ENCODE measurements around the gene JSRP1. TPM values are rescaled to one million over a fixed set of nuclear protein-coding genes. Genes with fewer than 3 reads are reported as not detected.

The JSRP1 gene
- total and polyA plus RNA-seq, 2 of the 8 experiments (the other 6 are each of a cell fraction or from before 2014, with no cell fraction given) = 0.24 to 0.56 TPM

DNA sequence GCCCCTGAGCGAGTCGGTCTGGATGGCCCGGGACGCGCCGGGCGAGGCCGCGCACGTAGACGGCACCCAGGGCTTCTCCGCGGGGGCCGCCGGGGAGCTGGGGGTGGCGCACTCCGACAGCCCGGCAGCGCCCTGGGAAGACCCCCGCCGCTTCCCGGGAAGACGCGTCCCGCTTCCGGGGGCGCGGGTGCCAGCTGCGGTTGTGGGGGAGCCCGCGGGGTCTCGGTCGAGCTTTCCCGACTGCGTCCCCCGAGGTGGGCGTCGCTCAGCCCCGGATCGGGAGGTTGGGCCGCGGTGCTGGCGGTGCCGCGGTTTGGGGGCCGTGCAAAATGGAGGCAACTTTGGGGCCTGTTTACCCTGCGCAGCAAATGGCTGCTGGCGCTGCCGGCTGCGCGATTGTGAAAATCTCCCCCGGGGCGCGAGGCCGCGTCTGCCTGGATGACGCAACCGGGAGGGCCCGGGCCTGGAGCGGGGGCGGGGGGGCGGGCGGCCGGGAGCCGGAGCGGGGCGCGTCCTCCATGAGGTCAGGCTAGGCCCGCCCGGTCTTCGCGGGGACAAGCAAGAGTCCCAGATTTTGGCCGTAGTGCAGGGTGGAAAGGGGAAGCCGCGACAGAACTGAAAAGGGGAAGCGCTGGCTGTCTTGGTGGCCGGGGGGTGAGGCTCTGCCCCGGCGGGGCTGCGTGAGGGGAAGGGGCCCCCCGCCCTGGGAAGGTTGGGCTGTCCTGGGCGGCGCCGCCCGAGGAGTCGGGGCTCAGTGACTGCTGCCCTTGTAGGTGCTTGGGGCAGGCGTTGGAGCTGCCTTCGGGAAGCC lies 14.4 kb upstream of the JSRP1 start:
- POLR2A ChIA-PET (ENCODE audit: partially characterized antibody) = interaction anchor here (0.6 to 23.4 kb wide), 34 partner anchors 9 to 333 kb away, joined by 3 to 330 read pairs (median 5); partner anchors contain the start of genes AMH, DOT1L, JSRP1 and PLEKHJ1
- no peaks in the 10 kb centered on the region for H3K9me3 ChIP-seq (ENCODE audit: insufficient read depth in 2 of 2, low read depth in 1 of 2, low read length in 1 of 2)
- no peak overlapping the region for H3K23ac ChIP-seq (ENCODE audit: insufficient read length)
- H4K8ac ChIP-seq (ENCODE audit: extremely low read depth, insufficient read depth, low read length) = peak overlapping the region; percentile 88
- H2BK20ac ChIP-seq (ENCODE audit: low read length) = no peak overlapping the region
- peaks cover 0 to 20% (median 7%) of the 10 kb centered on the region in 4 experiments; a peak in 5 of 7 replicates for H3K4me1 ChIP-seq (replicated peaks in 1 of 4; ENCODE audit: control insufficient read depth in 3 of 4, insufficient read depth in 4 of 4, low read length in 3 of 4)
- peak overlapping the region; percentile 88 to 95 (median 90) for H3K9ac ChIP-seq (replicated peaks in 1 of 4; ENCODE audit: extremely low read depth in 1 of 4, low read depth in 3 of 4, low read length in 3 of 4)
- no peaks in the 10 kb centered on the region for H3K27me3 ChIP-seq (replicated peaks in 1 of 4; ENCODE audit: control insufficient read depth in 3 of 4, extremely low read depth in 1 of 4, insufficient read depth in 3 of 4, low read length in 3 of 4)
- H3K23me2 ChIP-seq (ENCODE audit: low read depth, low read length) = peaks cover 5% of the 10 kb centered on the region; the same call in 1 of the 2 replicates
- no peak overlapping the region for H2BK12ac ChIP-seq (ENCODE audit: low read depth, low read length)
- H3K4me3 ChIP-seq (ENCODE audit: extremely low read depth in 1 of 4, insufficient read depth in 2 of 4, low read depth in 3 of 4, low read length in 4 of 4) = peak overlapping the region; percentile 87 to 100 (median 94)
- H3K18ac ChIP-seq (ENCODE audit: extremely low read depth, low read length) = peak overlapping the region; percentile 71
- H3K56ac ChIP-seq (replicated peaks; ENCODE audit: insufficient read length, low read depth, low read length) = peak overlapping the region; percentile 59
- H2AK5ac ChIP-seq (ENCODE audit: low read depth, low read length) = no peak overlapping the region
- H4K5ac ChIP-seq (ENCODE audit: insufficient read length, low read depth, low read length) = peak overlapping the region; percentile 67
- H2BK15ac ChIP-seq (ENCODE audit: low read length) = no peak overlapping the region
- peak overlapping the region; percentile 78 for H2BK5ac ChIP-seq (ENCODE audit: low read depth, low read length)
- peaks cover 3% of the 10 kb centered on the region; the same call in 1 of the 2 replicates for H3K79me1 ChIP-seq (ENCODE audit: low read depth, low read length)
- H4K20me1 ChIP-seq (replicated peaks in 1 of 2; ENCODE audit: control insufficient read depth in 1 of 2, insufficient read depth in 2 of 2, low read length in 2 of 2) = peaks cover 22 to 30% of the 10 kb centered on the region in 2 experiments
- H3K4me2 ChIP-seq (ENCODE audit: insufficient read depth in 1 of 2, low read depth in 2 of 2, low read length in 2 of 2) = peak overlapping the region; percentile 65 to 73
- H2BK120ac ChIP-seq (replicated peaks; ENCODE audit: low read depth, low read length) = no peak overlapping the region
- DNase-seq (ENCODE audit: low read depth in 1 of 2, low spot score in 2 of 2) (no peak), FAIRE-seq (no peak)
- no peak overlapping the region for H2AFZ ChIP-seq (ENCODE audit: low read length)
- CTCF ChIA-PET (ENCODE audit: partially characterized antibody) = interaction anchor here (1.2 to 5.3 kb wide), 3 partner anchors 8 to 45 kb away, joined by 3 to 35 read pairs (median 12); no protein-coding TSS in a partner anchor
- H3K14ac ChIP-seq (ENCODE audit: insufficient read length) = no peak overlapping the region
- H4K91ac ChIP-seq (replicated peaks; ENCODE audit: insufficient read length, low read length) = no peak overlapping the region
- H3K79me2 ChIP-seq (ENCODE audit: control insufficient read depth in 1 of 2, insufficient read depth in 2 of 2, low read length in 2 of 2) = peaks cover 20 to 40% of the 10 kb centered on the region in 2 experiments; a peak in 3 of 4 replicates
- H3K36me3 ChIP-seq (ENCODE audit: control insufficient read depth in 2 of 4, insufficient read depth in 4 of 4, low read length in 3 of 4) = peaks cover 3 to 23% (median 9%) of the 10 kb centered on the region in 4 experiments; a peak in 5 of 8 replicates
- H3K4ac ChIP-seq (replicated peaks; ENCODE audit: insufficient read length, low read depth, low read length) = no peak overlapping the region
- H3K27ac ChIP-seq (ENCODE audit: low read depth, low read length) = peak overlapping the region; percentile 76
- 0% methylated on average over 31 of the region's 88 CpGs; no CpG with 5 or more reads in 1 of the 2 experiments for WGBS, 2 experiments (ENCODE audit: extremely low coverage in 1 of 2, insufficient coverage in 1 of 2, insufficient read length in 1 of 2, insufficient replicate concordance in 2 of 2, low coverage in 1 of 2, low lambda C conversion rate in 2 of 2, missing lambda C conversion rate in 1 of 2)
- peak; percentile 92 for TF ChIP-seq YY1 (IDR thresholded peaks at IDR 0.05; ENCODE audit: low read depth, low read length)
- TF ChIP-seq TEAD4 (IDR thresholded peaks at IDR 0.05; ENCODE audit: low read depth, low read length) = no peak
- TF ChIP-seq CREB1 (IDR thresholded peaks at IDR 0.05) = 0 out of 2 replicates have a peak, but pooled peaks have one; percentile 18
- TF ChIP-seq ASH2L (IDR thresholded peaks at IDR 0.05; ENCODE audit: low read length) = no peak
- no peak for TF ChIP-seq BCL11A (IDR thresholded peaks at IDR 0.05; ENCODE audit: low read depth in 2 of 2, low read length in 2 of 2)
- no peak for TF ChIP-seq TBP (IDR thresholded peaks at IDR 0.05; ENCODE audit: low read depth, low read length)
- no peak for TF ChIP-seq KDM4A (IDR thresholded peaks at IDR 0.05; ENCODE audit: low read depth, low read length, severe bottlenecking)
- no peak for TF ChIP-seq SP1 (IDR thresholded peaks at IDR 0.05; ENCODE audit: low read depth, low read length)
- TF ChIP-seq SUZ12 (IDR thresholded peaks at IDR 0.05; ENCODE audit: low read length) = no peak
- no peak for TF ChIP-seq FOSL1 (IDR thresholded peaks at IDR 0.05; ENCODE audit: insufficient read depth, low read depth, low read length)
- TF ChIP-seq, protein P1, sequence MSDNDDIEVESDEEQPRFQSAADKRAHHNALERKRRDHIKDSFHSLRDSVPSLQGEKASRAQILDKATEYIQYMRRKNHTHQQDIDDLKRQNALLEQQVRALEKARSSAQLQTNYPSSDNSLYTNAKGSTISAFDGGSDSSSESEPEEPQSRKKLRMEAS (IDR thresholded peaks at IDR 0.05) = no peak
- no peak for TF ChIP-seq NRF1 (IDR thresholded peaks at IDR 0.05; ENCODE audit: low read depth, low read length)
